Measurements from ENCODE around the gene CDCA7.
"Not testable (repeated sequence)": the region's sequence is repeated elsewhere in the genome, so short reads cannot be mapped to it uniquely, and the experiment has no call there.

The CDCA7 gene

GRCh38 chr2:173410579-173410978 is 55.9 kb downstream of the CDCA7 start:
- no peak for TF ChIP-seq CTCF (conservative IDR thresholded peaks at IDR 0.05; ENCODE audit: low read depth, low read length)
- DNase-seq (ENCODE audit: low read depth), result no peak
- H3K4me3 ChIP-seq (ENCODE audit: low read length), result no peak overlapping the region

GRCh38 chr2:173412628-173413027 is 58.0 kb downstream of the CDCA7 start:
- no peak for TF ChIP-seq CTCF (conservative IDR thresholded peaks at IDR 0.05; ENCODE audit: low read depth, low read length)
- no peak overlapping the region for H3K4me3 ChIP-seq (ENCODE audit: low read length)
- DNase-seq (ENCODE audit: low read depth), result no peak

GRCh38 chr2:173414823-173415322 is 60.2 kb downstream of the CDCA7 start:
- no peak for TF ChIP-seq CTCF (conservative IDR thresholded peaks at IDR 0.05; ENCODE audit: low read depth, low read length)

GRCh38 chr2:173415431-173416381 is 61.0 kb downstream of the CDCA7 start:
- H3K4me3 ChIP-seq (ENCODE audit: low read length), result no peak overlapping the region
- no peak for DNase-seq (ENCODE audit: low read depth)
- no peak for TF ChIP-seq CTCF (conservative IDR thresholded peaks at IDR 0.05; ENCODE audit: low read depth, low read length)

More at GRCh38 chr2:173414823-173415322, 60.2 kb downstream of the CDCA7 start:
- no peak overlapping the region for H3K4me3 ChIP-seq (ENCODE audit: low read length)
- DNase-seq (ENCODE audit: low read depth), result peak; percentile 61

GRCh38 chr2:173416415-173417152 is 61.9 kb downstream of the CDCA7 start:
- not testable (repeated sequence) for H3K4me3 ChIP-seq (ENCODE audit: low read length)

GRCh38 chr2:173417341-173417740 is 62.7 kb downstream of the CDCA7 start:
- H3K4me3 ChIP-seq (ENCODE audit: low read length), result no peak overlapping the region
- TF ChIP-seq CTCF (conservative IDR thresholded peaks at IDR 0.05; ENCODE audit: low read depth, low read length), result no peak
- no peak for DNase-seq (ENCODE audit: low read depth)

More at GRCh38 chr2:173416415-173417152, 61.9 kb downstream of the CDCA7 start:
- not testable (repeated sequence) for DNase-seq (ENCODE audit: low read depth)

GRCh38 chr2:173417802-173418201 is 63.1 kb downstream of the CDCA7 start:
- no peak overlapping the region for H3K4me3 ChIP-seq (ENCODE audit: low read length)
- no peak for DNase-seq (ENCODE audit: low read depth)
- no peak for TF ChIP-seq CTCF (conservative IDR thresholded peaks at IDR 0.05; ENCODE audit: low read depth, low read length)

Measured in retinal pigment epithelial cell (primary cell).